AG04449 (cell line): ENCODE measurements around the gene TNFRSF1A.
A peak's percentile ranks its signal among the peaks of the same experiment; 100 is the strongest.
"Not testable (repeated sequence)": the region's sequence is repeated elsewhere in the genome, so short reads cannot be mapped to it uniquely, and the experiment has no call there.

Source experiments
- CTCF ChIA-PET: fragments of 350-600 bp; formaldehyde crosslinking; extraction: SDS; loops from one replicate; lab custom pipeline; 2021; ENCODE audit warnings: antibody characterized with exemption; lab: Yijun Ruan, JAX
- POLR2A ChIA-PET: fragments of 400-600, 350-600 bp; formaldehyde crosslinking; extraction: SDS; loops from one replicate; lab custom pipeline; 2020; ENCODE audit warnings: antibody characterized with exemption, inconsistent platforms; lab: Yijun Ruan, JAX
- DNase-seq: peaks from one replicate; pipeline ENCODE4 v3.0.0-alpha.2; 2010; ENCODE audit warnings: low read depth, low spot score
- H3K4me3 ChIP-seq: 2 replicates; pipeline ENCODE4 v1.5.1; 2011; ENCODE audit warnings: low read depth, mild to moderate bottlenecking, control low read depth, low read length
- TF ChIP-seq, protein P1 (sequence below): IDR thresholded peaks from one replicate; pipeline ENCODE4 v1.5.1; 2011; ENCODE audit warnings: mild to moderate bottlenecking, moderate library complexity, low read length, control low read depth, inconsistent platforms; ENCODE audit not compliant: insufficient read depth; ENCODE audit errors: missing control alignments

TNFRSF1A gene

DNA sequence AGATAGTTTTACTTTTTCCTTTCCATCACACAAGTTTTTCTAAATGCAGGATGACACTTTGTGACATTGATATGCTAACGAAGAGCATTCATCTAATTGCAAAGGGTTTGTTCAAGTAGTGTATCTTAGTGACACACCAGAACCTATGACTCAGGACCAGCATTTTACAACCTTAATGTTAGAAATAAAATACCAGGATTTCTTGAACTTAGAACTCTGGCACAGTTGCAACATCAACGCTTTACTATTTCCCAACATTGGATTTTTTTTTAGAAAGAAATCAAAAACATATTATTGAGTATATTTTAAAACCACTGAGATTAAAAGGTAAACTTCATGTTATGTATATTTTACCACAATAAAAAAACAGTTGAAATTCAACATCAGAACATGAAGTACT lies 49.3 kb downstream of the TNFRSF1A start:
- no peak for DNase-seq
- TF ChIP-seq, protein P1, sequence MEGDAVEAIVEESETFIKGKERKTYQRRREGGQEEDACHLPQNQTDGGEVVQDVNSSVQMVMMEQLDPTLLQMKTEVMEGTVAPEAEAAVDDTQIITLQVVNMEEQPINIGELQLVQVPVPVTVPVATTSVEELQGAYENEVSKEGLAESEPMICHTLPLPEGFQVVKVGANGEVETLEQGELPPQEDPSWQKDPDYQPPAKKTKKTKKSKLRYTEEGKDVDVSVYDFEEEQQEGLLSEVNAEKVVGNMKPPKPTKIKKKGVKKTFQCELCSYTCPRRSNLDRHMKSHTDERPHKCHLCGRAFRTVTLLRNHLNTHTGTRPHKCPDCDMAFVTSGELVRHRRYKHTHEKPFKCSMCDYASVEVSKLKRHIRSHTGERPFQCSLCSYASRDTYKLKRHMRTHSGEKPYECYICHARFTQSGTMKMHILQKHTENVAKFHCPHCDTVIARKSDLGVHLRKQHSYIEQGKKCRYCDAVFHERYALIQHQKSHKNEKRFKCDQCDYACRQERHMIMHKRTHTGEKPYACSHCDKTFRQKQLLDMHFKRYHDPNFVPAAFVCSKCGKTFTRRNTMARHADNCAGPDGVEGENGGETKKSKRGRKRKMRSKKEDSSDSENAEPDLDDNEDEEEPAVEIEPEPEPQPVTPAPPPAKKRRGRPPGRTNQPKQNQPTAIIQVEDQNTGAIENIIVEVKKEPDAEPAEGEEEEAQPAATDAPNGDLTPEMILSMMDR, result no peak
- ChIA-PET POLR2A (no interaction called here), CTCF (interaction anchor here (0.7 to 1.4 kb wide), 2 partner anchors 13 to 97 kb away, joined by 3 to 4 read pairs; no protein-coding TSS in a partner anchor)
- no peak overlapping the region for H3K4me3 ChIP-seq

DNA sequence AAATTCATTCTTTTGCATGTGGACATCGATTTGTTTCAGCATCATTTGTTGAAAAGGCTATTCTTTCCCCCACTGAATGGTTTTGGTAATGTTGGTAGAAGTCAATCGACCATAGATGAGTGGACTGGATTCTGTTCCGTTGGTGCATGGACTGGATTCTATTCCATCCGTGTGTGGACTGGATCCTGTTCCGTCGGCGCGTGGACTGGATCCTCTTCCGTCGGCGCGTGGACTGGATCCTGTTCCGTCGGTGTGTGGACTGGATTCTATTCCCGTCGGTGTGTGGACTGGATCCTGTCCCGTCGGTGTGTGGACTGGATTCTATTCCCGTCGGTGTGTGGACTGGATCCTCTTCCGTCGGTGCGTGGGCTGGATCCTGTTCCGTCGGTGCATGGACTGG lies 52.0 kb downstream of the TNFRSF1A start:
- H3K4me3 ChIP-seq, DNase-seq, POLR2A ChIA-PET: not testable (repeated sequence)
- CTCF ChIA-PET, result interaction anchor here (9.2 kb wide), 1 partner anchor 225 kb away, joined by 178 read pairs; no protein-coding TSS in a partner anchor

DNA sequence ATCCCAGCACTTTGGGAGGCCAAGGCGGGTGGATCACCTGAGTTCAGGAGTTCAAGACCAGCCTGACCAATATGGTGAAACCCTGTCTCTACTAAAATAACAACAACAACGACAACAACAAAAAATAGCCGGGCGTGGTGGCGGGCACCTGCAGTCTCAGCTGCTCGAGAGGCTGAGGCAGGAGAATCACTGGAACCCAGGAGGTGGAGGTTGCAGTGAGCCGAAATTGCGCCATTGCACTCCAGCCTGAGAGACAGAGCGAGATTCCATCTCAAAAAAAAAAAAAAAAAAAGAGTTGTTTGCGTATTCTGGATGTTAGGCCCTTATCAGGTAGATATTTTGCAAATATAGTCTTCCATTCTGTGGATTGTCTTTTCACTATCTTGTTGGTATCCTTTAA lies 52.8 kb downstream of the TNFRSF1A start:
- POLR2A ChIA-PET, H3K4me3 ChIP-seq, DNase-seq: not testable (repeated sequence)
- CTCF ChIA-PET, result interaction anchor here (4.8 to 9.2 kb wide), 5 partner anchors 12 to 299 kb away, joined by 36 to 269 read pairs (median 155); partner anchors contain the start of gene CD9

DNA sequence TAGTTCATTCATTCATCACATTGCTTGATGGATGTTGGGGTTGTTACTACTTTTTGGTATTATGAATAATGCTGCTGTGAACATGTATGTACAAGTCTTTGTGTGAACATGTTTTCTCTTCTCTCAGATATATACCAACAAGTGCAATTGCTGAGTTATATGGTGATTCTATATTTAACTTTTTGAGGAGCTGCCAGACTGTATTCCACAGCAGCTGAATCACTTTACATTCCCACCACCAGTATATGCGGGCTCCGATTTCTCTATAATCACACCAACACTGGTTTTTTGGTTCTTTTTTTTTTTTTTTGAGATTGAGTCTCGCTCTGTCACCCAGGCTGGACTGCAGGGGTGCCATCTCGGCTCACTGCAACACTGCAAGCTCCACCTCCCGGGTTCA lies 53.6 kb downstream of the TNFRSF1A start:
- peak; percentile 65 for DNase-seq
- ChIA-PET CTCF (interaction anchor here (1.1 to 9.2 kb wide), 7 partner anchors 11 to 298 kb away, joined by 3 to 269 read pairs (median 55); partner anchors contain the start of gene CD9), POLR2A (interaction anchor here (1.0 to 1.8 kb wide), 3 partner anchors 45 to 246 kb away, joined by 3 to 5 read pairs (median 3); partner anchors contain the start of genes GAPDH and VAMP1)
- no peak overlapping the region for H3K4me3 ChIP-seq
- TF ChIP-seq, protein P1, result no peak

DNA sequence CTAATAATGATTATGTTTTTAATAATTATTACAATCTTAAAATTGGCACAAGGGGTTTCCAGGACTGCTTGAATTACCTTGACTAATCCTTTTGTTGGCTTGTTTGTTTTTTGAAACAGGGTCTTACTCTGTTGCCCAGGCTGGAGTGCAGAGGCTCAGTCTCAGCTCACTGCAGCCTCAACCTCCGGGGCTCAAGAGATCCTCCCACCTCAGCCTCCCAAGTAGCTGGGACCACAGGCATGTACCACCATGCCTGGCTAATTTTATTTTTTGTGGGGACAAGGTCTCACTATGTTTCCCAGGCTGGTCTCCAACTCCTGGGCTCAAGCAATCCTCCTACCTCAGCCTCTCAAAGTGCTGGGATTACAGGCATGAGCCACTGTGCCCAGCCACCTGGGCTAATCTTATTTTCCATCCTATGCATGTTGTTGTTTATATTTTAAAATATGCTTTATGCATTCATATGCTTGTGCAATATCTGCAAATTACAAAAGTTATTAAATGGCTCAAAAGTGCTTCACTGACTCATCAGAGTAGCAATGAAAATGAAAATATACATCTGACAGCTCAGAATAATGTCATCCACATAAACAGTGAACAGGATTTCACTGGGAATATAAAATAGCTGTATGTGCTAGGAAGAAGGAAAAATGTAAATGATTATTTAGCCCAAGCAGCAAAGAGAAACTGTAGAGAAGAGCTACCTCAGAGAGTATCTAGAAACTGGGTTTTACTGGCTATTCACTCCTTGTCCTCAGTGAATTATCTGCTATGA lies 56.2 kb downstream of the TNFRSF1A start:
- ChIA-PET POLR2A (interaction anchor here (1.0 kb wide), 2 partner anchors 47 to 185 kb away, joined by 3 to 5 read pairs; partner anchors contain the start of gene VAMP1), CTCF (interaction anchor here (0.9 to 9.2 kb wide), 28 partner anchors 8 to 847 kb away, joined by 3 to 269 read pairs (median 7); partner anchors contain the start of gene CD9)
- DNase-seq, result no peak
- TF ChIP-seq, protein P1, result no peak
- H3K4me3 ChIP-seq, result no peak overlapping the region

DNA sequence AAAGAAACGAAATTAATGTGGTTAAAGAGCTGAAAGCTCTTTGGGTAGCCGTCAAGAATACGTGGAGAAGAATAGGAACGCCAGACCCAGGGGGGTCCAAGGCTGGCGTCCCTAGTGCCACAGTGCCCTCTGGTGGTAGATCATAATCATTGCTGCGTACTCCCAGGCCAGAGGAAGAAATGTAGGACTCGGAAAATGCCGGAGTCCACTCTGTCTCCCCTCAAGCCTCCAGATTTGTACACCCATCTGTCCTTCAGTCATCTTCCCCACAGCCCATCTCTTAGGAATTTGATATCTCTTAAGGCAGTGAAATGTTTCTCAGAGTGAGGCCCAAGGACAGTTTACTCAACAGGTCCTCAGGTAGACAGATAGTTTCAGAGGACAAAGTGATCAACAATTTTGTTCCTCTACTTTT lies 56.8 kb downstream of the TNFRSF1A start:
- no peak overlapping the region for H3K4me3 ChIP-seq
- ChIA-PET CTCF (interaction anchor here (0.6 to 9.2 kb wide), 44 partner anchors 7 to 846 kb away, joined by 3 to 269 read pairs (median 5); partner anchors contain the start of genes CD9 and VWF), POLR2A (no interaction called here)
- TF ChIP-seq, protein P1, result peak; percentile 73
- no peak for DNase-seq

DNA sequence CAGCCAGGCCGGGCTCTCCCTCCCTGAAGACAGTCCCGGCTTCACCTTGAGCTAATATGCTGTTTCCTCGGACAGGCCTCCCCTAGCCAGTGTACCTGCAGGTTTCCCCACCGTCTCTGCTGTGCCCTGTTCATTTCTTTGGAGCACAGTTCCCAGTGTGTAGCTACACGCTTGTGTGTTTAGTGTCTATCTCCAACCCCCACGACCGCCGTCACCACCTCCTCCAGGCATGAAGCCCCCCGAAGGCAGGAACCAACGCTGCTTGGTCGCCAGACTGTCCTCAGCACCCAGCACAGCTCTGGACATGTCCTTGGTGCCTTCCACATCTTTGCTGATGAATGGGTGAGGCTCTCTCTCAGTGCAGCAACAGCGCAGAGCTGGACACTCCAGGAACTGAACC lies 57.6 kb downstream of the TNFRSF1A start:
- POLR2A ChIA-PET, result no interaction called here
- no peak for DNase-seq
- no peak overlapping the region for H3K4me3 ChIP-seq
- CTCF ChIA-PET, result interaction anchor here (0.6 to 9.2 kb wide), 46 partner anchors 7 to 846 kb away, joined by 3 to 269 read pairs (median 5); partner anchors contain the start of genes CD9 and VWF
- TF ChIP-seq, protein P1, result no peak
